CD14-positive monocyte (primary cell): Measurements from ENCODE around the gene ZC3H4. TPM values are rescaled to one million over a fixed set of nuclear protein-coding genes. Genes with fewer than 3 reads are reported as not detected.
A peak's percentile ranks its signal among the peaks of the same experiment; 100 is the strongest.

Experiments
- DNase-seq, 3 donors: peaks; one replicate each; pipeline ENCODE4 v3.0.0-alpha.2; 2011 to 2022
- H2AFZ ChIP-seq: 2 replicates; pipeline ENCODE4 v1.6.0; 2012; ENCODE audit warnings: mild to moderate bottlenecking, low read depth, low read length, inconsistent platforms; ENCODE audit not compliant: insufficient read depth, poor library complexity, severe bottlenecking
- H3K27ac ChIP-seq, 2 donors: 1 replicate in 1 of 2; 2 replicates in 1 of 2; pipeline ENCODE4 v1.5.1; 2012 to 2013; ENCODE audit warnings: low read length in 2 of 2, control low read depth in 1 of 2, inconsistent platforms in 1 of 2, low read depth in 1 of 2, mild to moderate bottlenecking in 1 of 2
- H3K27me3 ChIP-seq, 2 donors: one replicate each; pipeline versions ENCODE4 v1.6.0 to v1.6.1; 2011 to 2013; ENCODE audit warnings: low read length in 2 of 2; ENCODE audit not compliant: control insufficient read depth in 2 of 2, insufficient read depth in 2 of 2
- H3K36me3 ChIP-seq, 2 donors: replicated peaks in 1 of 2; 1 replicate in 1 of 2; 2 replicates in 1 of 2; pipeline versions ENCODE4 v1.5.1 to v1.6.1; 2012 to 2013; ENCODE audit warnings: low read length in 2 of 2, control low read depth in 1 of 2, inconsistent platforms in 1 of 2, mild to moderate bottlenecking in 1 of 2; ENCODE audit not compliant: insufficient read depth in 2 of 2, control insufficient read depth in 1 of 2
- H3K4me1 ChIP-seq, 2 donors: 1 replicate in 1 of 2; 2 replicates in 1 of 2; pipeline versions ENCODE4 v1.5.1 to v1.6.1; 2012 to 2013; ENCODE audit warnings: low read length in 2 of 2, control low read depth in 1 of 2, inconsistent platforms in 1 of 2, mild to moderate bottlenecking in 1 of 2, moderate library complexity in 1 of 2; ENCODE audit not compliant: insufficient read depth in 2 of 2, control insufficient read depth in 1 of 2
- H3K4me2 ChIP-seq: replicated peaks from 2 replicates; pipeline ENCODE3; 2012; ENCODE audit warnings: low read length, moderate library complexity, mild to moderate bottlenecking; ENCODE audit not compliant: poor library complexity, severe bottlenecking; ENCODE audit errors: extremely low read depth
- H3K4me3 ChIP-seq, 3 experiments: fragments of 200-600 bp in 1 of 3; sonication (generic) in 1 of 3; replicated peaks in 1 of 3; 1 replicate in 2 of 3; 2 replicates in 1 of 3; pipeline ENCODE4 v1.5.1; 2011 to 2013; ENCODE audit warnings: low read length in 3 of 3, mild to moderate bottlenecking in 3 of 3, control low read depth in 2 of 3, low read depth in 2 of 3, inconsistent platforms in 1 of 3, moderate library complexity in 1 of 3
- H3K79me2 ChIP-seq: 2 replicates; pipeline ENCODE4 v1.6.0; 2012; ENCODE audit warnings: mild to moderate bottlenecking, control low read depth, inconsistent platforms, low read length, moderate library complexity; ENCODE audit not compliant: insufficient read depth
- H3K9ac ChIP-seq: 2 replicates; pipeline ENCODE4 v1.6.0; 2017; ENCODE audit warnings: low read length, mild to moderate bottlenecking; ENCODE audit not compliant: insufficient read depth, poor library complexity, severe bottlenecking
- H3K9me3 ChIP-seq, 2 donors: replicated peaks in 1 of 2; 1 replicate in 1 of 2; 2 replicates in 1 of 2; pipeline versions ENCODE4 v1.5.1 to v1.6.1; 2012 to 2013; ENCODE audit warnings: low read length in 2 of 2, control low read depth in 1 of 2; ENCODE audit not compliant: control insufficient read depth in 1 of 2, insufficient read depth in 1 of 2
- H4K20me1 ChIP-seq: 2 replicates; pipeline ENCODE4 v1.6.0; 2012; ENCODE audit warnings: mild to moderate bottlenecking, low read length, control low read depth, moderate library complexity; ENCODE audit not compliant: insufficient read depth
- H3K27ac Mint-ChIP-seq, 7 donors: one replicate each; pipeline ENCODE4 v1.8.0; 2020; ENCODE audit warnings: mild to moderate bottlenecking in 7 of 7, mixed read lengths in 7 of 7, moderate library complexity in 6 of 7, inconsistent platforms in 2 of 7
- H3K27me3 Mint-ChIP-seq, 3 donors: one replicate each; pipeline ENCODE4 v1.8.0; 2021 to 2022; ENCODE audit warnings: low read depth in 3 of 3, mild to moderate bottlenecking in 3 of 3, mixed read lengths in 3 of 3, moderate library complexity in 3 of 3, inconsistent platforms in 1 of 3
- H3K36me3 Mint-ChIP-seq, 2 donors: one replicate each; pipeline ENCODE4 v1.8.0; 2020; ENCODE audit warnings: mixed read lengths in 2 of 2, inconsistent platforms in 1 of 2, mild to moderate bottlenecking in 1 of 2
- H3K4me1 Mint-ChIP-seq: one replicate; pipeline ENCODE4 v1.8.0; 2020; ENCODE audit warnings: mild to moderate bottlenecking, mixed read lengths
- H3K4me3 Mint-ChIP-seq, 2 donors: one replicate each; pipeline ENCODE4 v1.8.0; 2020; ENCODE audit warnings: mild to moderate bottlenecking in 2 of 2, mixed read lengths in 2 of 2, moderate library complexity in 1 of 2
- H3K9me3 Mint-ChIP-seq, 7 donors: one replicate each; pipeline ENCODE4 v1.8.0; 2020 to 2022; ENCODE audit warnings: mixed read lengths in 7 of 7, mild to moderate bottlenecking in 6 of 7, moderate library complexity in 6 of 7, inconsistent platforms in 2 of 7
- CTCF ChIP-seq: fragments of 200-600 bp; IDR thresholded peaks from one replicate; pipeline ENCODE4 v1.8.0; 2022; ENCODE audit warnings: antibody characterized with exemption, mild to moderate bottlenecking
- WGBS: methylation state at CpG from one replicate; pipeline ENCODE4 v1.1.5; 2013; ENCODE audit warnings: missing lambda C conversion rate; ENCODE audit not compliant: insufficient coverage; 5-methylcytosine and 5-hydroxymethylcytosine counted together
- intact Hi-C, 2 donors: fragments of 100-400 bp; cut with micrococcal nuclease; formaldehyde crosslinking; loops; one replicate each; pipeline versions ENCODE4 v1.15.0 to v1.15.1; 2023
- polyA plus RNA-seq, 3 donors: library from polyadenylated mRNA; depleted of rRNA in 1 of 3; unstranded in 2 of 3; stranded (reverse) in 1 of 3; fragments of 300-500 nt in 2 of 3; fragments of >200 nt in 1 of 3; fragmentation: Illumina TruSeq in 2 of 3; gene quantifications; 1 replicate in 2 of 3; 2 replicates in 1 of 3; pipeline ENCODE4 v1.2.3, GENCODE V29; 2012 to 2021

ZC3H4 gene
- polyA plus RNA-seq, 3 donors: 0.24 to 9.9 (median 0.60) TPM

- Mint-ChIP-seq H3K4me3 (peak within 1 kb of the TSS; percentile 98 to 99), H3K9me3 (peaks cover 0 to 4% (median 0%) of the 10 kb centered on the region in 7 donors), H3K4me1 (peaks cover 33% of the 10 kb centered on the region), H3K27ac (peak within 1 kb of the TSS; percentile 92 to 96 (median 93)), H3K27me3 (peaks cover 0 to 2% (median 1%) of the 10 kb centered on the region in 3 donors), H3K36me3 (peaks cover 13 to 23% of the 10 kb centered on the region in 2 donors)
- intact Hi-C loops: no loop called here
- Histone ChIP-seq H2AFZ (peak within 1 kb of the TSS; percentile 100), H3K27me3 (no peaks in the 10 kb centered on the region), H3K4me3 (peak within 1 kb of the TSS; percentile 65 to 98 (median 82)), H3K9me3 (no peaks in the 10 kb centered on the region), H4K20me1 (peaks cover 22% of the 10 kb centered on the region), H3K4me2 (peak within 1 kb of the TSS; percentile 99), H3K9ac (peak within 1 kb of the TSS; percentile 90), H3K79me2 (peaks cover 51% of the 10 kb centered on the region), H3K4me1 (peaks cover 14 to 23% of the 10 kb centered on the region in 2 donors), H3K36me3 (peaks cover 0 to 4% of the 10 kb centered on the region in 2 donors), H3K27ac (peak within 1 kb of the TSS; percentile 67 to 91)
- WGBS: 0% methylated on average over 50 of the region's 51 CpGs
- DNase-seq: peak; percentile 98 to 99 (median 99)
- TF ChIP-seq CTCF: peak; percentile 38
Observed at GRCh38 chr19:47130589-47131227, 17.1 kb upstream of the ZC3H4 start, which contains the start of gene SAE1. Gene SAE1, plus strand, starts transcription at chr19:47130835. Its CDS starts 96 bp downstream, at chr19:47130931.

DNA sequence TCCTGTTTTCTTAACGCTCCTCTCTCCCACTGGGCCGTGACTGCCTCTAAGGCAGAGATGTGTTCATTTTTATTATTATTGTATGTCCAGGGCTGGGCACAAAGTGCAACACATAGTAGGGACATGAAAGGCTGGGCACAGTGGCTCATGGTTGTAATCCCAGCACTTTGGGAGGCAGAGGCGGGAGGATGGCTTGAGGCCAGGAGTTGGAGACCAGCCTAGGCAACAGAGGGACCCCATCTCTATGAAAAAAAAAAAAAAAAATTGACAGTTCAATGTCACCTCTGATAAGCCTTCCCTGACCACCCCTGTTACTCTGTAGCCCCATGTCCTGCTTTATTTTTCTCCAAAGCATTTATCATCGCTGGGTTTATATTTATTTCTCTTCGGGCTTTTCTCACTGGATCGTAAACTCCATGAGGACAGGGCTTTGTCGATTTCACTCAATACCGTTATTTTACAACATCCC lies 16.6 kb upstream of the ZC3H4 start:
- H3K4me2 ChIP-seq: peak overlapping the region; percentile 99
- Mint-ChIP-seq H3K4me1 (peaks cover 33% of the 10 kb centered on the region), H3K27ac (peak overlapping the region in 4 of 7 donors; percentile 92 to 93 (median 93)), H3K36me3 (peaks cover 11 to 19% of the 10 kb centered on the region in 2 donors), H3K27me3 (peaks cover 0 to 2% (median 1%) of the 10 kb centered on the region in 3 donors), H3K9me3 (peaks cover 0 to 4% (median 0%) of the 10 kb centered on the region in 7 donors), H3K4me3 (peak overlapping the region; percentile 98 to 99)
- H3K9ac ChIP-seq: no peak overlapping the region
- no peak for TF ChIP-seq CTCF
- peak overlapping the region in 1 of 2 donors; percentile 91 for H3K27ac ChIP-seq
- peaks cover 18% of the 10 kb centered on the region for H4K20me1 ChIP-seq
- peak overlapping the region in 1 of 3 experiments; percentile 98 for H3K4me3 ChIP-seq
- no peak overlapping the region for H2AFZ ChIP-seq
- 100% methylated on average over 1 of the region's 8 CpGs for WGBS
- no peaks in the 10 kb centered on the region for H3K36me3 ChIP-seq
- intact Hi-C loops: no loop called here
- H3K79me2 ChIP-seq: peaks cover 45% of the 10 kb centered on the region
- no peaks in the 10 kb centered on the region for H3K9me3 ChIP-seq
- DNase-seq: no peak
- H3K4me1 ChIP-seq: peaks cover 14 to 23% of the 10 kb centered on the region in 2 donors
- H3K27me3 ChIP-seq: no peaks in the 10 kb centered on the region
